K562 (cell line): ENCODE measurements around the gene NTRK2. TPM values are rescaled to one million over a fixed set of nuclear protein-coding genes. Genes with fewer than 3 reads are reported as not detected.

Source experiments
- ATAC-seq: fragments of 200-7000 bp; cut with Tn5 transposase; 3 replicates; pipeline ENCODE4 v1.9.1; 2020; ENCODE audit warnings: moderate library complexity
- BruUV-seq: library from RNA; stranded (reverse); fragments of 400-500 nt; replicated peaks from 2 replicates; lab custom pipeline; 2021; lab: Mats Ljungman, UMichigan
- CTCF ChIA-PET: fragments of 300-600 bp; formaldehyde crosslinking; extraction: SDS; loops from one replicate; lab custom pipeline; 2021; ENCODE audit warnings: low intra/inter-chr PET ratio; lab: Yijun Ruan, JAX
- POLR2A ChIA-PET: fragments of 300-600, 350-650 bp; sonication (Branson Sonifier 250); formaldehyde crosslinking; extraction: SDS; loops from one replicate; lab custom pipeline; 2021; ENCODE audit warnings: antibody characterized with exemption, inconsistent platforms; lab: Yijun Ruan, JAX
- DNase-seq, 4 experiments: peaks; one replicate each; pipeline versions ENCODE4 v3.0.0 to v3.0.0-alpha.2; 2011 to 2018; ENCODE audit warnings: low spot score in 3 of 4, mixed read lengths in 3 of 4; ENCODE audit errors: extremely low read depth in 1 of 4
- FAIRE-seq: peaks from 2 replicates; lab custom pipeline; 2011; peaks lifted over from hg19 to GRCh38; lab: Jason Lieb, UNC
- H2AFZ ChIP-seq: 2 replicates; pipeline ENCODE4 v1.6.0; 2011; ENCODE audit warnings: low read depth, low read length, control low read depth, inconsistent platforms
- H3K27ac ChIP-seq: fragments of 200-600 bp; 3 replicates; pipeline ENCODE4 v1.8.0; 2011; ENCODE audit warnings: low read depth, mild to moderate bottlenecking, control low read depth, inconsistent platforms, low read length, moderate library complexity, mixed read lengths; ENCODE audit errors: extremely low read depth
- H3K27me3 ChIP-seq, 2 experiments: fragments of 300-600 bp in 1 of 2; 2 replicates in 1 of 2; 3 replicates in 1 of 2; pipeline versions ENCODE4 v1.6.0 to v1.8.0; 2011; ENCODE audit warnings: inconsistent platforms in 2 of 2, low read length in 2 of 2, mild to moderate bottlenecking in 1 of 2, mixed read lengths in 1 of 2, moderate library complexity in 1 of 2; ENCODE audit not compliant: control insufficient read depth in 2 of 2, insufficient read depth in 2 of 2
- H3K36me3 ChIP-seq: fragments of 300-600 bp; 3 replicates; pipeline ENCODE4 v1.8.0; 2011; ENCODE audit warnings: mild to moderate bottlenecking, low read length, inconsistent platforms; ENCODE audit not compliant: control insufficient read depth, insufficient read depth
- H3K4me1 ChIP-seq, 2 experiments: fragments of 200-600 bp in 1 of 2; replicated peaks in 1 of 2; 2 replicates in 1 of 2; 3 replicates in 1 of 2; pipeline versions ENCODE4 v1.5.1 to v1.8.0; 2011; ENCODE audit warnings: inconsistent platforms in 2 of 2, low read length in 2 of 2, mild to moderate bottlenecking in 1 of 2, mixed read lengths in 1 of 2, moderate library complexity in 1 of 2; ENCODE audit not compliant: control insufficient read depth in 2 of 2, insufficient read depth in 2 of 2
- H3K4me2 ChIP-seq: 2 replicates; pipeline ENCODE4 v1.6.1; 2011; ENCODE audit warnings: low read length, control low read depth, inconsistent platforms, mixed read lengths; ENCODE audit not compliant: insufficient read depth
- H3K4me3 ChIP-seq: fragments of 200-600 bp; sonication (generic), shearing (Covaris generic); 2 replicates; pipeline ENCODE4 v1.5.1; 2016; ENCODE audit warnings: control low read depth, inconsistent platforms
- H3K79me2 ChIP-seq: fragments of 200-600 bp; 3 replicates; pipeline ENCODE4 v1.8.0; 2011; ENCODE audit warnings: low read length, inconsistent platforms; ENCODE audit not compliant: control insufficient read depth, insufficient read depth
- H3K9ac ChIP-seq, 2 experiments: 2 replicates each; pipeline versions ENCODE4 v1.6.0 to v1.6.1; 2011; ENCODE audit warnings: low read depth in 2 of 2, low read length in 2 of 2, control low read depth in 1 of 2, inconsistent platforms in 1 of 2, mild to moderate bottlenecking in 1 of 2, mixed read lengths in 1 of 2; ENCODE audit not compliant: insufficient read depth in 1 of 2
- H3K9me1 ChIP-seq: one replicate; pipeline ENCODE4 v1.6.0; 2011; ENCODE audit warnings: inconsistent platforms, mild to moderate bottlenecking, low read length, moderate library complexity; ENCODE audit not compliant: control insufficient read depth, insufficient read depth
- H3K9me3 ChIP-seq: replicated peaks from 2 replicates; pipeline ENCODE4 v1.5.1; 2011; ENCODE audit warnings: low read depth, low read length, inconsistent platforms; ENCODE audit not compliant: control insufficient read depth, insufficient read depth
- H4K20me1 ChIP-seq: replicated peaks from 2 replicates; pipeline ENCODE4 v1.6.1; 2011; ENCODE audit warnings: low read length, inconsistent platforms, mixed read lengths; ENCODE audit not compliant: control insufficient read depth, insufficient read depth
- CTCF ChIP-seq, 3 experiments: IDR thresholded peaks in 2 of 3; conservative IDR thresholded peaks in 1 of 3; 2 replicates each; pipeline ENCODE4 v1.5.1; 2011 to 2012; ENCODE audit warnings: low read length in 3 of 3, mild to moderate bottlenecking in 3 of 3, control low read depth in 2 of 3, improper control_type of control experiment in 1 of 3, inconsistent platforms in 1 of 3, low read depth in 1 of 3, mixed read lengths in 1 of 3, moderate library complexity in 1 of 3; ENCODE audit not compliant: insufficient read depth in 2 of 3
- ZFPM2 ChIP-seq: fragments of 250-450 bp; sonication (Bioruptor Pico); IDR thresholded peaks from 2 replicates; pipeline ENCODE4 v1.5.1; 2022; ENCODE audit warnings: mild to moderate bottlenecking
- WGBS: fragments of 100-300 bp; shearing (Covaris generic); methylation state at CpG from one replicate; pipeline ENCODE4 v1.1.6; 2016; ENCODE audit warnings: low coverage, mixed read lengths; ENCODE audit not compliant: insufficient coverage; ENCODE audit errors: missing lambda C conversion rate; 5-methylcytosine and 5-hydroxymethylcytosine counted together
- in situ Hi-C: fragments of 300-500 bp; cut with MboI; formaldehyde crosslinking; loops from 4 replicates; pipeline ENCODE4 v1.15.0; 2018; ENCODE audit warnings: inconsistent platforms, mixed read lengths
- intact Hi-C: fragments of 100-400 bp; cut with micrococcal nuclease; formaldehyde crosslinking; loops from 2 replicates; pipeline ENCODE4 v1.14.2; 2022
- polyA plus RNA-seq, 8 experiments: library from polyadenylated mRNA; depleted of rRNA in 4 of 8; stranded (reverse) in 5 of 8; unstranded in 3 of 8; fragments of >200 nt; fragmentation: Nextera tagmentation in 2 of 8; fragmentation: Illumina TruSeq in 1 of 8; extraction: Ambion mirVana in 2 of 8; extraction: Trizol in 1 of 8; gene quantifications; 2 replicates each; pipeline versions ENCODE4 v1.2.1 to v1.2.3, GENCODE V29; 2011 to 2014; ENCODE audit warnings: inconsistent platforms in 1 of 8, missing spikeins in 1 of 8
- total RNA-seq, 7 experiments: library from RNA; depleted of rRNA in 6 of 7; stranded (reverse); fragments of >200 nt in 6 of 7; fragmentation: Illumina TruSeq in 2 of 7; extraction: Trizol in 2 of 7; gene quantifications; 2 replicates each; pipeline versions ENCODE4 v1.2.1 to v1.2.3, GENCODE V29; 2011 to 2021; ENCODE audit warnings: low replicate concordance in 1 of 7

NTRK2 gene
- total and polyA plus RNA-seq, 9 of the 15 experiments (the other 6 are each of a cell fraction or from before 2014, with no cell fraction given), result not detected

- no peak overlapping the region for H3K4me3 ChIP-seq
- in situ Hi-C loops, result no loop called here
Measured at GRCh38 chr9:84668196-84669012, 1.1 kb upstream of the NTRK2 start.

More at GRCh38 chr9:84668196-84669012, 1.1 kb upstream of the NTRK2 start:
- H3K27ac ChIP-seq, result no peak overlapping the region
- intact Hi-C loops, result no loop called here
- FAIRE-seq, result no peak
- no peaks in the 10 kb centered on the region for H3K27me3 ChIP-seq
- DNase-seq, result no peak
- H3K9ac ChIP-seq, result no peak overlapping the region
- H3K9me3 ChIP-seq, result no peaks in the 10 kb centered on the region
- no peak for ATAC-seq
- H3K36me3 ChIP-seq, result no peaks in the 10 kb centered on the region
- CTCF ChIA-PET, result no interaction called here
- no peaks in the 10 kb centered on the region for H4K20me1 ChIP-seq
- TF ChIP-seq ZFPM2 (CRISPR knock-in tag) (no peak), CTCF (IDR thresholded peaks at IDR 0.05 in 2 of 3, conservative IDR thresholded peaks at IDR 0.05 in 1 of 3; ENCODE audit: insufficient read depth in 2 of 3, low read depth in 1 of 3, low read length in 3 of 3) (0 out of 6 replicates have a peak, but pooled peaks of 1 of the 3 experiments have one; percentile 7)
- H3K4me2 ChIP-seq, result no peak overlapping the region
- BruUV-seq, result no TSS peak
- H3K9me1 ChIP-seq, result no peaks in the 10 kb centered on the region
- H3K4me1 ChIP-seq, result no peaks in the 10 kb centered on the region
- WGBS, result 39% methylated on average over 11 of the region's 76 CpGs
- H2AFZ ChIP-seq, result no peak overlapping the region
- POLR2A ChIA-PET, result interaction anchor here (0.6 kb wide), 1 partner anchor 53 kb away, joined by 3 read pairs; no protein-coding TSS in a partner anchor
- H3K79me2 ChIP-seq, result no peaks in the 10 kb centered on the region
